SJSA1 (cell line): Measurements from ENCODE around the gene KRTAP12-1. TPM values are rescaled to one million over a fixed set of nuclear protein-coding genes. Genes with fewer than 3 reads are reported as not detected.

Experiments used
- DNase-seq, 2 experiments: peaks; one replicate each; pipeline ENCODE4 v3.0.0-alpha.2; 2015 to 2020; ENCODE audit warnings: low spot score in 2 of 2, low read depth in 1 of 2
- H3K27ac ChIP-seq: fragments of 250-450 bp; sonication (Bioruptor Pico); 2 replicates; pipeline ENCODE4 v1.5.1; 2020; ENCODE audit warnings: mild to moderate bottlenecking, moderate library complexity
- H3K27me3 ChIP-seq: fragments of 250-450 bp; sonication (Bioruptor Pico); replicated peaks from 2 replicates; pipeline ENCODE4 v1.5.1; 2020; ENCODE audit warnings: mild to moderate bottlenecking, moderate library complexity
- H3K36me3 ChIP-seq: fragments of 250-450 bp; sonication (Bioruptor Pico); 2 replicates; pipeline ENCODE4 v1.5.1; 2020; ENCODE audit warnings: mild to moderate bottlenecking
- H3K4me1 ChIP-seq: fragments of 250-450 bp; sonication (Bioruptor Pico); replicated peaks from 2 replicates; pipeline ENCODE4 v1.6.1; 2021; ENCODE audit warnings: mild to moderate bottlenecking
- H3K4me3 ChIP-seq: fragments of 250-450 bp; sonication (Bioruptor Pico); 2 replicates; pipeline ENCODE4 v1.5.1; 2020; ENCODE audit warnings: mild to moderate bottlenecking
- H3K9me3 ChIP-seq: fragments of 250-450 bp; sonication (Bioruptor Pico); replicated peaks from 2 replicates; pipeline ENCODE4 v1.5.1; 2020; ENCODE audit warnings: mild to moderate bottlenecking
- total RNA-seq: library from RNA; depleted of rRNA; stranded (reverse); fragments of >200 nt; shearing (Covaris generic); gene quantifications from 2 replicates; pipeline ENCODE4 v1.2.3, GENCODE V29; 2014

The KRTAP12-1 gene
- total RNA-seq, 1 experiment from 2014 or later, result not detected

DNA sequence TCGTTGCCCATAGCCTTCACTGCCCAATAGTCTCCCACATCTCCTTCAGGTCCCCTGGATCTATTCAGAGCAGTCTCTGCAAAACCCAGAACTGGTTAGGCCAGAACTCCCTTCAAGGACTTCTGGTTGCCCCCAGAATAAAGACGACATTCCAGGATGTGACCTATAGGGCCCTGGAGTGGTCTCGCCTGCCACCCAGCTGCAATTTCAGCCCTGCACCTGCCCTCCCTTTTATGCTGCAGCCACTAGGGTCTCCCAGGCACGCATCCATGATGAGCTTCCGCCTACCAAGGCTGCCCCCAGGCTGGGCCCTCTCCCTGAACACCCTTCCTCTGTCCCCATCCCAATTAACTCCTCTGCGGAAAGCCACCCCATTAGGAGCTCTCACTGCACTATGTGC, 36.6 kb upstream of the KRTAP12-1 start:
- peaks cover 46% of the 10 kb centered on the region for H3K27me3 ChIP-seq
- no peaks in the 10 kb centered on the region for H3K9me3 ChIP-seq
- H3K4me3 ChIP-seq, result no peak overlapping the region
- DNase-seq, result peak in 1 of 2 experiments; percentile 25
- no peaks in the 10 kb centered on the region for H3K4me1 ChIP-seq
- H3K36me3 ChIP-seq, result no peaks in the 10 kb centered on the region
- no peak overlapping the region for H3K27ac ChIP-seq

DNA sequence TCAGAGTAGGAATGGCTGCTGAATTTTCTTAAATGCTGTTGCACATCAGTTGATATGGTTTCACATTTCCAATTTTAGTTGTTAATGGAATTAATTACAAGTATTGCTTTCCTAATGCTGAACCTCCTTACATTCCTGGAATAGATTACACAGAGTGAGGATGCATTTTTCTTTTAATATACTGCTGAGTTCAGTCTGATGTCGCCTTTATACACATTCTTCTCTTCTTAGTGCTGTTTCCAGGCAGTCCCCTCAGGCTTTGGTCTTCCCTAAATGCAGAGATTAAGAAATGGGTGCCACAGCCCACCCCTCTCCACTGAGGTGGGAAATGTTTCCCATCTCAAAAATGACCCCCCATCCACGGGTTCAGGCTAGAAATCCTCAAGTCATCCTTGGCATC, 36.1 kb upstream of the KRTAP12-1 start:
- no peak for DNase-seq
- no peak overlapping the region for H3K4me3 ChIP-seq
- no peaks in the 10 kb centered on the region for H3K36me3 ChIP-seq
- H3K27me3 ChIP-seq, result peaks cover 49% of the 10 kb centered on the region
- H3K9me3 ChIP-seq, result no peaks in the 10 kb centered on the region
- H3K27ac ChIP-seq, result no peak overlapping the region
- no peaks in the 10 kb centered on the region for H3K4me1 ChIP-seq

GRCh38 chr21:44716984-44717383, 35.0 kb upstream of the KRTAP12-1 start:
- no peak overlapping the region for H3K27ac ChIP-seq
- H3K4me3 ChIP-seq, result no peak overlapping the region
- DNase-seq, result no peak
- H3K27me3 ChIP-seq, result peaks cover 53% of the 10 kb centered on the region
- no peaks in the 10 kb centered on the region for H3K4me1 ChIP-seq
- H3K9me3 ChIP-seq, result no peaks in the 10 kb centered on the region
- H3K36me3 ChIP-seq, result no peaks in the 10 kb centered on the region

GRCh38 chr21:44714905-44715304, 32.9 kb upstream of the KRTAP12-1 start:
- Histone ChIP-seq H3K4me3 (no peak overlapping the region), H3K36me3 (no peaks in the 10 kb centered on the region), H3K27ac (no peak overlapping the region), H3K9me3 (no peaks in the 10 kb centered on the region), H3K4me1 (no peaks in the 10 kb centered on the region), H3K27me3 (peaks cover 61% of the 10 kb centered on the region)
- no peak for DNase-seq

- peaks cover 67% of the 10 kb centered on the region for H3K27me3 ChIP-seq
- no peak for DNase-seq
- H3K36me3 ChIP-seq, result no peaks in the 10 kb centered on the region
- no peak overlapping the region for H3K27ac ChIP-seq
- H3K4me1 ChIP-seq, result no peaks in the 10 kb centered on the region
- no peak overlapping the region for H3K4me3 ChIP-seq
- no peaks in the 10 kb centered on the region for H3K9me3 ChIP-seq
These were observed 31.9 kb upstream of the KRTAP12-1 start for GRCh38 chr21:44713846-44714245.

DNA sequence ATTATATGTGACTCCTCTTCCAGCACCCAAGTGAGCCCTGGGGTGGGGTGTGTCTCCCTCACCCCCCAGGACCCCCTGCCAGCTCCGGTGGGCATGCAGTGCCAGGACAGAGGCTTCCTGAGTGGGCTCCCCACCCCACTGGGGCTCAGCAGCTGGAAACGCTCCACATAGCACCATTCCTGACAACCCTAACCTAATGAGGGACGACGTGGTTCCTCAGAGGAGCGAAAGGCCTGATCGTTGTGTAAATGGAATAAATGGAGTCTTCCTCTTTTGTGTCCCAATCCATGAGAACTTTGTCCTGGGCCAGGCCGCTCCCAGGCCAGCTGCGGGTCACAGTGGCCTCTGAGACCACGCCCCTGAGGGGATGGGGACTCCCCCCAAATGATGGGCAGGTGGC, 31.2 kb upstream of the KRTAP12-1 start:
- peak in 1 of 2 experiments; percentile 38 for DNase-seq
- H3K4me1 ChIP-seq, result no peaks in the 10 kb centered on the region
- H3K4me3 ChIP-seq, result no peak overlapping the region
- H3K9me3 ChIP-seq, result no peaks in the 10 kb centered on the region
- no peaks in the 10 kb centered on the region for H3K36me3 ChIP-seq
- no peak overlapping the region for H3K27ac ChIP-seq
- H3K27me3 ChIP-seq, result peaks cover 66% of the 10 kb centered on the region

DNA sequence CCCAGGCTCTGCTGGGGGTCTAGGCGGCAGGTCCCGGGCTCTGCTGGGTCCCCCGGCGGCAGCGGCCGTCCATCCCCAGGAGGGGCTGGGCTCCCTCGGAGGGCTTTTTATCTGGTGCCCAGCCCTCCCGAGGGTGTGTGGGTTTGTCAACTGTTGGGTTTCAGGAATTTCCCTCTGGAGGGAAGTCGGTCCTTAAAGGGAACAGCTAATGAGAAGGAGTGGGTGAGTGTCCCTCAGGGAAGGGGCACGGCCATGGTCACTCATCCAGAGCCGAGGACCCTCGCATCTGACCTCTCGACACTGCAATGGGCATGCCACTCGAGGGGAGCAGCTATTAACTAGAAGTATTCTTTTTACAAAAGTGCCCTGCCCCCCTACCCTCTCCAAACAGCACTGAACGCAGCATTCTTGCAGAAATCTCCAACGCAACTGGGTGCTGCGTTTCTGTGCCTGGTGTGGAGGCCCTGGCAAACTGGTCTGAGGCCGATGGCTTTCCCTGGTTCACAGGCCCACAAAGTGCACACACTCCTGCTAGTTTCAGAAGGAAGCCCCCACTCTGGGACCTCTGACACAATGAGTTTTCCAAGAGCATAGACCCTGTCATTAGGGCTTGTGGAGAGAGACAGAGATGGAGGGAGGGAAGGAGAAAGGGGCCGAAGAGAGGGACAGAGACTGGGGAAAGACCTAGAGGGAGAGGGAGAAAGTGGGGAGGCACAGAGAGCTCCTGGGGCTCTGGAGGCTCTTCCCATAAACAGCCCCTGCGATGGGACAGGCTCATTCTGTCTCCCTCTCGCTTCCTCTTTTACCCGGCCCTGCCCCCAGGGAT, 30.5 kb upstream of the KRTAP12-1 start:
- no peak overlapping the region for H3K27ac ChIP-seq
- no peaks in the 10 kb centered on the region for H3K36me3 ChIP-seq
- peaks cover 61% of the 10 kb centered on the region for H3K27me3 ChIP-seq
- no peaks in the 10 kb centered on the region for H3K9me3 ChIP-seq
- peak in 1 of 2 experiments; percentile 38 for DNase-seq
- H3K4me3 ChIP-seq, result no peak overlapping the region
- H3K4me1 ChIP-seq, result no peaks in the 10 kb centered on the region

DNA sequence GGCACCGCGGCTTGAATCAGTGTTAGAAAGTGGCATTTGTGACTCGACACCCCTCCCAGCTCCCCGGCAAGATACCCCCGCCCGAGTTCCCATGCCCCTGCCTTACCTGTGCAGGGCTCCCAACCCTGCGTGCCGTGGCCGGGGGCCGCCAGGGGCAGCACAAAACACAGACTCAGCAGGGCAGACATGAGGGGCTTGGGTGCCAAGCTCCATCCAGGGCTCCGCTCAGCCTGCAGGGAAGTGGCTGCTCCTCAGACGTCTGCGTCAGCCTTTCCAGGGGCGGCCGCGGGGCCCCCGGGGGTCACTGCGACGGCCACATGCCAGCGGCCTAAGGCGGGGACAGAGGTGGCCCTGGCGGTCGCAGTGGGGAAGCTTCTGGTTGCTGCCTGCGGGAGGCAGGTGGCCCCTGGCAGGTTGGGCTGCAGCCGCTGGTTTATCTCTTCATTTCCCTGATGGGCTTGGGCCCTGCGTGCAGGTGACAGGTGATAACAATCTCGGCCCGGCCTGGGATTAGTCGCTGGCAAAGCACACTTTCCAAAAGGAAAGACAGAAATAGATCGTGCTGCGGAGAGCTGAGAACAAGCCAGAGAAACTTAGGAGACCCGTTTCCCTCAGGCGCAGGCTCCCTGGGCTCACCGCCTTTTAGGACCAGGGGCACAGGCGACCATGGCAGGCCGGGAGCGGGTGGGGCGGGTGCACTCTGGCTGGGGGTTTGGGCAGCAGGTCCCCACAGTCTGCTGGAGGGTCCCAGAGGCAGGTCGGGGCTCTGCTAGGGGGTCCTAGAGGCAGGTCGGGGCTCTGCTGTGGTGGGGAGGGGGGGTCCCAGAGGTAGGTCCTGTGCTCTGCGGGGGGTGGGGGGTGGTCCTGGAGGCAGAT, 29.6 kb upstream of the KRTAP12-1 start, which contains the start of gene TSPEAR:
TSPEAR (minus strand) TSS at position 246 of the 876 bp plus-strand sequence; CDS start at position 188, 58 bp downstream.
- no peak within 1 kb of the TSS for H3K4me3 ChIP-seq
- H3K27me3 ChIP-seq, result peaks cover 57% of the 10 kb centered on the region
- DNase-seq, result peak in 1 of 2 experiments; percentile 42
- no peaks in the 10 kb centered on the region for H3K9me3 ChIP-seq
- H3K4me1 ChIP-seq, result no peaks in the 10 kb centered on the region
- no peaks in the 10 kb centered on the region for H3K36me3 ChIP-seq
- no peak within 1 kb of the TSS for H3K27ac ChIP-seq

GRCh38 chr21:44710756-44711326, 28.9 kb upstream of the KRTAP12-1 start:
- Histone ChIP-seq H3K27ac (no peak overlapping the region), H3K9me3 (no peaks in the 10 kb centered on the region), H3K4me3 (no peak overlapping the region), H3K27me3 (peaks cover 57% of the 10 kb centered on the region), H3K36me3 (no peaks in the 10 kb centered on the region), H3K4me1 (no peaks in the 10 kb centered on the region)
- DNase-seq, result no peak

- Histone ChIP-seq H3K9me3 (no peaks in the 10 kb centered on the region), H3K27me3 (peaks cover 54% of the 10 kb centered on the region), H3K4me3 (no peak overlapping the region), H3K4me1 (no peaks in the 10 kb centered on the region), H3K36me3 (no peaks in the 10 kb centered on the region), H3K27ac (no peak overlapping the region)
- DNase-seq, result peak in 1 of 2 experiments; percentile 26
These were observed 28.3 kb upstream of the KRTAP12-1 start for GRCh38 chr21:44710294-44710665.

GRCh38 chr21:44709426-44710293, 27.7 kb upstream of the KRTAP12-1 start:
- Histone ChIP-seq H3K36me3 (no peaks in the 10 kb centered on the region), H3K4me3 (no peak overlapping the region), H3K4me1 (no peaks in the 10 kb centered on the region), H3K27ac (no peak overlapping the region), H3K9me3 (no peaks in the 10 kb centered on the region), H3K27me3 (peaks cover 48% of the 10 kb centered on the region)
- peak in 1 of 2 experiments; percentile 41 for DNase-seq

DNA sequence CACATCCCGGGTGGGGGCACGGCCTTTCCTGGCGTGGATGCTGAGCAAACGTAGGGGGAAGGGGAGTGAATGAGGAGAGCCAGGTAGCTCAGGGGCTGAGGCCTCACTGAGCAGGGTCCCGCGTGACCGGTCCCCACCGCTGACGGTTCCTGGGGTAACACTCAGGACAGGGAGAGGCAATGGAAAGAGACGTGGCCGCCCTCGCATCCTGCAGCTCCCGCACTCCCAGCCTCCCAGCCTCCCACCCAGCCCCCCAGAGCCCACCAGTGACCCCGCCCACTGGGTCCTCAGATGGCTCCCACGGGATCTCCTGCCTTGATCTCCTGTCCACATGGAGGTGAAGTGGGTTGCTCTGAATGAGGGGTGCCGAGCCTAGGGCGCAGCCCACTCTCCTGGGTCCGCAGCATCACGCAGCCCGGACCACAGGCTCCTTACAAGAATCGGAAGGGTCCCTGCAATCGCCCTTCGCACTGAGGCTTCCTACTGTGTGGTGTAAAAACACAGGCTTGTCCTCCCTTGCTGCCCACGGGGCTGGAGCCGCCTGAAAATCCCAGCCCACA, 27.0 kb upstream of the KRTAP12-1 start:
- no peaks in the 10 kb centered on the region for H3K36me3 ChIP-seq
- no peaks in the 10 kb centered on the region for H3K4me1 ChIP-seq
- no peak overlapping the region for H3K4me3 ChIP-seq
- H3K9me3 ChIP-seq, result no peaks in the 10 kb centered on the region
- no peak overlapping the region for H3K27ac ChIP-seq
- H3K27me3 ChIP-seq, result peaks cover 44% of the 10 kb centered on the region
- DNase-seq, result peak in 1 of 2 experiments; percentile 40
